NCI-H748 (cell line): ENCODE results near the gene PMEPA1.

Experiments used
- DNase-seq: peaks from one replicate; lab custom pipeline; 2025; ENCODE audit not compliant: unreplicated experiment; lab: John Stamatoyannopoulos, UW

PMEPA1 gene

GRCh38 chr20:57612916-57613315 is 96.9 kb downstream of the PMEPA1 start:
- DNase-seq: no peak

GRCh38 chr20:57612436-57612835 is 97.4 kb downstream of the PMEPA1 start:
- DNase-seq: no peak

- no peak for DNase-seq
Measured at GRCh38 chr20:57611586-57612311, 98.1 kb downstream of the PMEPA1 start.

- DNase-seq: no peak
Measured at GRCh38 chr20:57610261-57610952, 99.4 kb downstream of the PMEPA1 start.

- DNase-seq: no peak
Measured at GRCh38 chr20:57609842-57610167, 100.0 kb downstream of the PMEPA1 start.

- DNase-seq: no peak
Measured at GRCh38 chr20:57609086-57609841, 100.6 kb downstream of the PMEPA1 start.

- no peak for DNase-seq
Measured at GRCh38 chr20:57608516-57608915, 101.3 kb downstream of the PMEPA1 start.

- DNase-seq: no peak
Measured at GRCh38 chr20:57605878-57606277, 103.9 kb downstream of the PMEPA1 start.

GRCh38 chr20:57605045-57605444 is 104.8 kb downstream of the PMEPA1 start:
- no peak for DNase-seq

- DNase-seq: no peak
Measured at GRCh38 chr20:57603120-57603519, 106.7 kb downstream of the PMEPA1 start.

GRCh38 chr20:57601737-57602136 is 108.1 kb downstream of the PMEPA1 start:
- no peak for DNase-seq

GRCh38 chr20:57601211-57601570 is 108.6 kb downstream of the PMEPA1 start:
- no peak for DNase-seq

GRCh38 chr20:57600320-57601210 is 109.2 kb downstream of the PMEPA1 start:
- DNase-seq: no peak

GRCh38 chr20:57598491-57598890 is 111.3 kb downstream of the PMEPA1 start:
- DNase-seq: no peak
